ENCODE results near the gene ATOH8.
A peak's percentile ranks its signal among the peaks of the same experiment; 100 is the strongest.

The ATOH8 gene

GRCh38 chr2:85794491-85795121, 40.8 kb downstream of the ATOH8 start:
- peaks cover 5% of the 10 kb centered on the region for H3K27me3 Mint-ChIP-seq (ENCODE audit: low read depth)
- no peaks in the 10 kb centered on the region for H3K36me3 Mint-ChIP-seq (ENCODE audit: low read depth)
- TF ChIP-seq, protein P1, sequence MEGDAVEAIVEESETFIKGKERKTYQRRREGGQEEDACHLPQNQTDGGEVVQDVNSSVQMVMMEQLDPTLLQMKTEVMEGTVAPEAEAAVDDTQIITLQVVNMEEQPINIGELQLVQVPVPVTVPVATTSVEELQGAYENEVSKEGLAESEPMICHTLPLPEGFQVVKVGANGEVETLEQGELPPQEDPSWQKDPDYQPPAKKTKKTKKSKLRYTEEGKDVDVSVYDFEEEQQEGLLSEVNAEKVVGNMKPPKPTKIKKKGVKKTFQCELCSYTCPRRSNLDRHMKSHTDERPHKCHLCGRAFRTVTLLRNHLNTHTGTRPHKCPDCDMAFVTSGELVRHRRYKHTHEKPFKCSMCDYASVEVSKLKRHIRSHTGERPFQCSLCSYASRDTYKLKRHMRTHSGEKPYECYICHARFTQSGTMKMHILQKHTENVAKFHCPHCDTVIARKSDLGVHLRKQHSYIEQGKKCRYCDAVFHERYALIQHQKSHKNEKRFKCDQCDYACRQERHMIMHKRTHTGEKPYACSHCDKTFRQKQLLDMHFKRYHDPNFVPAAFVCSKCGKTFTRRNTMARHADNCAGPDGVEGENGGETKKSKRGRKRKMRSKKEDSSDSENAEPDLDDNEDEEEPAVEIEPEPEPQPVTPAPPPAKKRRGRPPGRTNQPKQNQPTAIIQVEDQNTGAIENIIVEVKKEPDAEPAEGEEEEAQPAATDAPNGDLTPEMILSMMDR (IDR thresholded peaks at IDR 0.05; ENCODE audit: unreplicated experiment in 3 of 3): no peak
- H3K9me3 Mint-ChIP-seq: no peaks in the 10 kb centered on the region
- H3K4me1 Mint-ChIP-seq: peaks cover 91% of the 10 kb centered on the region
- H3K4me3 Mint-ChIP-seq: no peak overlapping the region
- H3K27ac Mint-ChIP-seq: peak overlapping the region; percentile 10 to 96 (median 88)

DNA sequence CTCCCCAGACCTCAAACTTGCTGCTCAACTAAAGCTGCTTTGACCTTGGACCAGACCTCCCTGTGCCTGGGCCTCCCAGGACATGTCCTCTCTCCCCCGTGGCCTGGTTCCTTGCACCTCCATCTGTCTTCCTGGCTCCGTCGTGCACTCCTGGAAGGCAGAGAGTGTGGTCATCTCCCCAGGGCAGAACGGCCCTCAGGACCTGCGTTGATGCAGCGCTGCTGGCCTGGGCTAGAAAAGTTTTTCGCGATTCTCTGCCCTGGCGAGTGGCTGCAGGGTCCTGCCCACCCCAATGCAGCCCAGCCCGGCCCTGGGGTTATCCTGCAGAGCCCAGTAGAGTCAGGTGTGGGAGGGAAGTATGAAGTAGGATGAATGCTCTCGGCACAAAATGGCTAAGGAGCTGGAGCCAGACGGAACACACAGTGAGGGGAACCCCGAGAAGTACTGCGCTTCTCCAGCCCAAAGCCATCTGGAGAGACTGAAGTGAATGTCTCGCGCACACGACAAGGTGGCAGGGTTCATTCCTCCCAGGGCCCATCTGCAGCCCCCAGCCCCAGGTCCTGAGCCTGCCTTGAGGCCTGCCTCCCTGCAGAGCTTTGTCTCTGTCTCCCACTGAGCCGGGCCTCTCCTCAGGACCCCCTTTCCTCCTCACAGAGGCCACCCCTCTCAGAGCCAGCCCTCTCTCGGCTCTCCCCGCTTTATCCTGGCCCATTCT, 41.7 kb downstream of the ATOH8 start:
- no peaks in the 10 kb centered on the region for H3K36me3 Mint-ChIP-seq (ENCODE audit: low read depth)
- peaks cover 83% of the 10 kb centered on the region for H3K4me1 Mint-ChIP-seq
- TF ChIP-seq, protein P1 (IDR thresholded peaks at IDR 0.05; ENCODE audit: unreplicated experiment in 3 of 3): no peak
- H3K9me3 Mint-ChIP-seq: no peaks in the 10 kb centered on the region
- peak overlapping the region; percentile 88 to 96 (median 89) for H3K27ac Mint-ChIP-seq
- H3K4me3 Mint-ChIP-seq: peak overlapping the region in 1 of 3 experiments; percentile 53
- H3K27me3 Mint-ChIP-seq (ENCODE audit: low read depth): peaks cover 5% of the 10 kb centered on the region

DNA sequence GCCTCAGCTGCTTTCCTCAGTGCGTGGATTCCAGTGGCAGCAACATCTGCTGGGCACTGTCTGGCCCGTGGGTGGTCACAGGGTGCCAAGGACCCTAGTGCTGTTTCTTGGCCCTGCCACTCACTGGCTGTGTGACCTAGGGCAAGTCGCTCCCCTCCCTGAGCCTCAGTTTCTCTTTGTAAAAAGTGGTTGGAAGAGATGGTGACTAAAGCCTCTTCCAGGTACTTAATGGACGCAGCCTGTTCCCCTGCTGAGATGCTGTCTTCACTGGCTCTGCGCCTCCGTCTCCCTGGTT, 42.2 kb downstream of the ATOH8 start:
- Mint-ChIP-seq H3K9me3 (no peaks in the 10 kb centered on the region), H3K4me1 (peaks cover 78% of the 10 kb centered on the region), H3K27ac (peak overlapping the region; percentile 88 to 96 (median 89)), H3K27me3 (ENCODE audit: low read depth) (peaks cover 5% of the 10 kb centered on the region), H3K4me3 (peak overlapping the region in 2 of 3 experiments; percentile 53 to 63), H3K36me3 (ENCODE audit: low read depth) (no peaks in the 10 kb centered on the region)
- TF ChIP-seq, protein P1 (IDR thresholded peaks at IDR 0.05; ENCODE audit: unreplicated experiment in 3 of 3): no peak

GRCh38 chr2:85796341-85797262, 42.8 kb downstream of the ATOH8 start:
- peak overlapping the region in 2 of 3 experiments; percentile 53 to 63 for H3K4me3 Mint-ChIP-seq
- H3K36me3 Mint-ChIP-seq (ENCODE audit: low read depth): no peaks in the 10 kb centered on the region
- H3K27ac Mint-ChIP-seq: peak overlapping the region; percentile 88 to 96 (median 89)
- H3K4me1 Mint-ChIP-seq: peaks cover 72% of the 10 kb centered on the region
- H3K9me3 Mint-ChIP-seq: no peaks in the 10 kb centered on the region
- H3K27me3 Mint-ChIP-seq (ENCODE audit: low read depth): peaks cover 5% of the 10 kb centered on the region
- TF ChIP-seq, protein P1 (IDR thresholded peaks at IDR 0.05; ENCODE audit: unreplicated experiment in 3 of 3): no peak

DNA sequence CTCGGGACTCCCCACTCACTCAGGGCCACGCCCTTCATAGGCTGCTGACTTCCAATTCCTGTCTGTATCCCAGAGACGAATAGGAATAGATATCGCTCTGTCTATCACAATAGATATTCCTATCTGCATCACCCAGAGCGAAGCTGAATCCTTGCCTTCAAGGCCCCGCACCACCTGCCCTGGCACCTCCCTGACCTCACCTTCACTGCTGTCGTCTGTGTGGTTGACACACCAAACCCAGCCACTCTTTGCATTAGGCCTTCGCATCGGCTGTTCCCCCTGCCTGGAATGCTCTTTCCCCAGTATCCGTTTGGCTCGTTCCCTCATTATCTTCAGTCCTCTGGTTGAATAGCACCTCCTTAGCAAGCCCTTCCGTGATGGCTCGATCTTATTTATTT, 43.5 kb downstream of the ATOH8 start:
- TF ChIP-seq, protein P1 (IDR thresholded peaks at IDR 0.05; ENCODE audit: unreplicated experiment in 3 of 3): no peak
- Mint-ChIP-seq H3K9me3 (peaks cover 5% of the 10 kb centered on the region), H3K36me3 (ENCODE audit: low read depth) (no peaks in the 10 kb centered on the region), H3K27me3 (ENCODE audit: low read depth) (peaks cover 5% of the 10 kb centered on the region), H3K4me3 (peak overlapping the region in 1 of 3 experiments; percentile 18), H3K27ac (peak overlapping the region; percentile 46 to 96 (median 88)), H3K4me1 (peaks cover 65% of the 10 kb centered on the region)

All from nephron (organoid).